ENCODE measurements around the gene PNISR. TPM values are rescaled to one million over a fixed set of nuclear protein-coding genes. Genes with fewer than 3 reads are reported as not detected.
"Not testable (repeated sequence)": the region's sequence is repeated elsewhere in the genome, so short reads cannot be mapped to it uniquely, and the experiment has no call there.

The PNISR gene, protein sequence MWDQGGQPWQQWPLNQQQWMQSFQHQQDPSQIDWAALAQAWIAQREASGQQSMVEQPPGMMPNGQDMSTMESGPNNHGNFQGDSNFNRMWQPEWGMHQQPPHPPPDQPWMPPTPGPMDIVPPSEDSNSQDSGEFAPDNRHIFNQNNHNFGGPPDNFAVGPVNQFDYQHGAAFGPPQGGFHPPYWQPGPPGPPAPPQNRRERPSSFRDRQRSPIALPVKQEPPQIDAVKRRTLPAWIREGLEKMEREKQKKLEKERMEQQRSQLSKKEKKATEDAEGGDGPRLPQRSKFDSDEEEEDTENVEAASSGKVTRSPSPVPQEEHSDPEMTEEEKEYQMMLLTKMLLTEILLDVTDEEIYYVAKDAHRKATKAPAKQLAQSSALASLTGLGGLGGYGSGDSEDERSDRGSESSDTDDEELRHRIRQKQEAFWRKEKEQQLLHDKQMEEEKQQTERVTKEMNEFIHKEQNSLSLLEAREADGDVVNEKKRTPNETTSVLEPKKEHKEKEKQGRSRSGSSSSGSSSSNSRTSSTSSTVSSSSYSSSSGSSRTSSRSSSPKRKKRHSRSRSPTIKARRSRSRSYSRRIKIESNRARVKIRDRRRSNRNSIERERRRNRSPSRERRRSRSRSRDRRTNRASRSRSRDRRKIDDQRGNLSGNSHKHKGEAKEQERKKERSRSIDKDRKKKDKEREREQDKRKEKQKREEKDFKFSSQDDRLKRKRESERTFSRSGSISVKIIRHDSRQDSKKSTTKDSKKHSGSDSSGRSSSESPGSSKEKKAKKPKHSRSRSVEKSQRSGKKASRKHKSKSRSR
- total RNA-seq = 194 to 206 TPM (median 203 TPM) in 3 replicates

DNA sequence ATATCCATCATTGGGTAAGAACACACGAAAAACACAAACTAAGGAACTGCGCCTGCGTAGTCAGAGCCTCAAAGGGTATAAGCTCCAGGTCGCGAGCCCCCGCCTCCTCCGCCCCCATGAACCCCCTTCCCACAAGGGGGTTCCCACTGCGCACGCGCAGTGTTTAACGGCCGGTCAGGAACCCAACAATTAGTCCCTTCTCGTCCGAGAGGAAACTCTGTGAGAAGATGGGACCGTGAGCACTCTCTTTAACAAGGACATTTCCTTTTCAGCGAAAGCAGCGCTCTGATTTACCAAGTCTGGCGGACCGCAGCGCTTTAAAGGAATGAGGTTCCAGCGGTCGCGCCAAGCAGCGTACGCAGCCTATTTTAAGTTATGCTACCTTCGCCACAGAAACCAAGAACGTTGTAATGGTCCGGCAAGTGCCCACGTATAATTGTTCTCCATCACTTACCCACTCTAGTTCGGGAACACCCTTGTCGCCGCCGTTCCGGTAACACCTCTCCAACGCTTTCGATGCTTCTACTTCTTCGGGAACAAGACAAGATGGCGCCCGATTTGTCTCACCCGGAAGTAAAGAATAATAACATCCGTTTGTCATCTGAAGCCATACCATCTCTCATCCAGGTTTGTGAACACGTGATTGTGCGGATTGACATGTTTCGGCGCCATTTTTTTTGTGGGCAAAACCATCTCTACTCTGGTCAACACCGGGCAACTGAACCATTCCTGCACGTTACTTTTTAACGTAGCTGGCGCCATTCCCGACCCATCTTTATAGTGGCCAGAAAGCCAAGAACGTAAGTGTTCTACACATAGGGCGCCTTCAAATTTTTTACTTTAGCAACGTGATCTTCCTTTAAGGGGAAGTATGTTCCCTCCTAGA, at the start of gene PNISR:
PNISR (minus strand) TSS at position 548 of the 886 bp plus-strand sequence. CDS start 10,649 bp downstream, outside the sequence.
- Mint-ChIP-seq H3K27ac (peak within 1 kb of the TSS; percentile 100), H3K4me3 (peak within 1 kb of the TSS; percentile 99), H3K4me1 (peaks cover 61% of the 10 kb centered on the region), H3K9me3 (no peaks in the 10 kb centered on the region), H3K27me3 (ENCODE audit: low read depth) (no peaks in the 10 kb centered on the region), H3K36me3 (peaks cover 12% of the 10 kb centered on the region)
- TF ChIP-seq, protein P1, sequence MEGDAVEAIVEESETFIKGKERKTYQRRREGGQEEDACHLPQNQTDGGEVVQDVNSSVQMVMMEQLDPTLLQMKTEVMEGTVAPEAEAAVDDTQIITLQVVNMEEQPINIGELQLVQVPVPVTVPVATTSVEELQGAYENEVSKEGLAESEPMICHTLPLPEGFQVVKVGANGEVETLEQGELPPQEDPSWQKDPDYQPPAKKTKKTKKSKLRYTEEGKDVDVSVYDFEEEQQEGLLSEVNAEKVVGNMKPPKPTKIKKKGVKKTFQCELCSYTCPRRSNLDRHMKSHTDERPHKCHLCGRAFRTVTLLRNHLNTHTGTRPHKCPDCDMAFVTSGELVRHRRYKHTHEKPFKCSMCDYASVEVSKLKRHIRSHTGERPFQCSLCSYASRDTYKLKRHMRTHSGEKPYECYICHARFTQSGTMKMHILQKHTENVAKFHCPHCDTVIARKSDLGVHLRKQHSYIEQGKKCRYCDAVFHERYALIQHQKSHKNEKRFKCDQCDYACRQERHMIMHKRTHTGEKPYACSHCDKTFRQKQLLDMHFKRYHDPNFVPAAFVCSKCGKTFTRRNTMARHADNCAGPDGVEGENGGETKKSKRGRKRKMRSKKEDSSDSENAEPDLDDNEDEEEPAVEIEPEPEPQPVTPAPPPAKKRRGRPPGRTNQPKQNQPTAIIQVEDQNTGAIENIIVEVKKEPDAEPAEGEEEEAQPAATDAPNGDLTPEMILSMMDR (IDR thresholded peaks at IDR 0.05; ENCODE audit: unreplicated experiment) = no peak
- DNase-seq (ENCODE audit: low spot score in 2 of 2, unreplicated experiment in 2 of 2) = peak; percentile 70 to 84

DNA sequence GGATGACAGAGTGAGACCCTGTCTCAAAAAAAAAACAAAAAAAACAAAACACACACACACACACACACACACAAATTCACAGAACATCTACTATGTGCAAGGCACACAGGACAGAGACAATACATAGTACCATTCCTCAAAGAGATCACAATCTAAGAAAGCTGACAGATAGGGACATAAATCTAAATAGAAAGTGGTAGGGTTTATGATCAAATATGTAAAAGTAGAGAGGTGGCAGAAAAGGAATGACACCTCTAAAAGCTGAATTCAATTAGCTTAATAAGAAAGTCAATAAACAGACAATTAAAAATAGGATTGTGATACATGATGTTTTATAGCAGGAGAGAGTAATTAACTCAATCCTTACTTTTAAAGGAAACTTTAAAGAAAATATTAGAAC, 48.6 kb upstream of the PNISR start:
- H3K27ac Mint-ChIP-seq = no peak overlapping the region
- TF ChIP-seq, protein P1 (IDR thresholded peaks at IDR 0.05; ENCODE audit: unreplicated experiment) = no peak
- no peaks in the 10 kb centered on the region for H3K4me1 Mint-ChIP-seq
- no peaks in the 10 kb centered on the region for H3K27me3 Mint-ChIP-seq (ENCODE audit: low read depth)
- H3K4me3 Mint-ChIP-seq = no peak overlapping the region
- no peak for DNase-seq (ENCODE audit: low spot score in 2 of 2, unreplicated experiment in 2 of 2)
- H3K36me3 Mint-ChIP-seq = peaks cover 11% of the 10 kb centered on the region
- H3K9me3 Mint-ChIP-seq = peaks cover 7% of the 10 kb centered on the region

DNA sequence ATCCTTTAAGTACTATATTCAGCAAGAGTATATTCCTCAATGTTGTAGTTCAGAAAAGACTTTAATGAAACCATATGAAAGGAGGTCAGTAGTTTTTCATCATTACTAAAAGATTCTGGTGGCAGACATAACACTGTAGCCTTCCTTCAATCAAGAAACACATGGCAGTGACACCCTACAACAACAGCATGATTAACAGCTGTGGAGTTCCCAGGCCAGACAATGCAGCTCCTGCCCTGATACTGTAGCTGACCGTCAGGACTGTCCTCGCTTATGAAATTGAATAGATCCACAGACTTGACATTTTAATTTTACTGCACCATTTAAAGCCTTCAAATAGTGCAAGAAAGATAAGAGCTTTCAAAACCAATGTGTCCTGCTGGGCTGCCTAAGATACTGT, 46.5 kb upstream of the PNISR start:
- Mint-ChIP-seq H3K27ac (no peak overlapping the region), H3K4me1 (no peaks in the 10 kb centered on the region), H3K9me3 (no peaks in the 10 kb centered on the region), H3K4me3 (no peak overlapping the region), H3K27me3 (ENCODE audit: low read depth) (no peaks in the 10 kb centered on the region), H3K36me3 (peaks cover 5% of the 10 kb centered on the region)
- DNase-seq (ENCODE audit: low spot score in 2 of 2, unreplicated experiment in 2 of 2) = no peak
- TF ChIP-seq, protein P1 (IDR thresholded peaks at IDR 0.05; ENCODE audit: unreplicated experiment) = no peak

DNA sequence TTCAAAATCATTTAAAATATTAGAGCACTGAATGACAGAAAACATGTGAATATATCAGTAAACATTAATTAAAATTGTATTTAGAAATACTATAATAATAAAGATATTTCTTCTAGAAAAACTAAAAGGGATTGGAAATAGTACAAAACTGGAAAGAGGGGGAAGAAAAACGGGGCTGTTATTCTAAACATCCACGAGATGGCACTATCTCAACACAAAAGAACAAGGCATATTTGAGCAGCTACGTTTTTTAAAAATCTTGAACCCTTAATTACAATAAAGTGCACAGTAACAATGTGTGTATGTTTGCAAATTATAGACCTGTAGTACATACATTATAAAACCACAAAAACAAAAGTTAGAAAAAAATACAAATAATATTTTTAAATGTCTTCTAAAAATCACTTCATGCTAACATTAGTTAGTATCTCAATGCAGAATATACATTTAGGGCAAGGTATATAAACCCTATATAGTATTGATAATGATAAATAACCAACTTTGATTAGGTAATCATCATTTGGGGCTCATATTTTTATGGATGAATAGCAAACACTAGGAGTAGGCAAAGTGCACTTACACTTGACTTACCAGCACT, 42.5 kb upstream of the PNISR start:
- H3K4me1 Mint-ChIP-seq = no peaks in the 10 kb centered on the region
- no peak overlapping the region for H3K27ac Mint-ChIP-seq

DNA sequence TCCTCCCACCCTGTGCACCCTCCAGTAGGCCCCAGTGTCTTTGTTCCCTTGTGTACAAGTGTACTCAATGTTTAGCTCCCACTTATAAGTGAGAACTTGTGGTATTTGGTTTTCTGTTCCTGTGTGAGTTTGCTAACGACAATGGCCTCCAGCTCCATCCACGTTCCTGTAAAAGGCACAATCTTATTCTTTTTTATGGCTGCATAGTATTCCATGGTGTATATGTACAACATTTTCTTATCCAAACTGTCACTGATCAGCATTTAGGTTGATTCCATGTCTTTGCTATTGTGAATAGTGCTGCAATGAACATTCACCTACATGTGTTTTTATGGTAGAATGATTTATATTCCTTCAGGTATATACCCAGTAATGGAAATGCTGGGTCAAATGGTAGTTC, 34.0 kb upstream of the PNISR start:
- H3K36me3 Mint-ChIP-seq = peaks cover 30% of the 10 kb centered on the region
- not testable (repeated sequence) for H3K27ac Mint-ChIP-seq

More for the DNA sequence above, 42.5 kb upstream of the PNISR start:
- TF ChIP-seq, protein P1 (IDR thresholded peaks at IDR 0.05; ENCODE audit: unreplicated experiment) = peak; percentile 34
- Mint-ChIP-seq H3K4me3 (no peak overlapping the region), H3K27me3 (ENCODE audit: low read depth) (no peaks in the 10 kb centered on the region), H3K36me3 (peaks cover 3% of the 10 kb centered on the region), H3K9me3 (no peaks in the 10 kb centered on the region)
- DNase-seq (ENCODE audit: low spot score in 2 of 2, unreplicated experiment in 2 of 2) = no peak

More for the DNA sequence above, 34.0 kb upstream of the PNISR start:
- not testable (repeated sequence) for DNase-seq (ENCODE audit: low spot score in 2 of 2, unreplicated experiment in 2 of 2); H3K4me1 Mint-ChIP-seq; H3K4me3 Mint-ChIP-seq; H3K27me3 Mint-ChIP-seq (ENCODE audit: low read depth)
- H3K9me3 Mint-ChIP-seq = peaks cover 33% of the 10 kb centered on the region

Measured in mesothelial cell of epicardium (in vitro differentiated cells).